ENCODE data around the gene SPDYE6.
"Not testable (repeated sequence)": the region's sequence is repeated elsewhere in the genome, so short reads cannot be mapped to it uniquely, and the experiment has no call there.

GRCh38 chr7:102330666-102331460 lies 25.4 kb downstream of the SPDYE6 start:
- TF ChIP-seq CTCF (conservative IDR thresholded peaks at IDR 0.05; ENCODE audit: low read length); EZH2phosphoT487 (IDR thresholded peaks at IDR 0.05; ENCODE audit: borderline replicate concordance): not testable (repeated sequence)

Measured in Loucy (cell line).